Measurements from ENCODE around the gene NPM3. TPM values are rescaled to one million over a fixed set of nuclear protein-coding genes. Genes with fewer than 3 reads are reported as not detected.
A peak's percentile ranks its signal among the peaks of the same experiment; 100 is the strongest.

NPM3 gene
- total RNA-seq, 1 donor from 2014 or later: 63.6 TPM

- TF ChIP-seq CTCF (conservative IDR thresholded peaks at IDR 0.05): no peak
- peaks cover 10% of the 10 kb centered on the region for H3K36me3 Mint-ChIP-seq
- H3K27ac Mint-ChIP-seq: no peak overlapping the region
- H3K4me1 Mint-ChIP-seq (ENCODE audit: unreplicated experiment): peaks cover 28% of the 10 kb centered on the region
- no peak for DNase-seq (ENCODE audit: extremely low spot score, unreplicated experiment)
- peak overlapping the region; percentile 69 for H3K4me3 Mint-ChIP-seq
- peaks cover 78% of the 10 kb centered on the region for H3K27me3 Mint-ChIP-seq
- no peaks in the 10 kb centered on the region for H3K9me3 Mint-ChIP-seq
Observed at GRCh38 chr10:101774589-101775272, 8.5 kb downstream of the NPM3 start.

GRCh38 chr10:101773923-101774588 lies 9.2 kb downstream of the NPM3 start:
- TF ChIP-seq CTCF (conservative IDR thresholded peaks at IDR 0.05): no peak
- peak overlapping the region; percentile 54 for H3K4me3 Mint-ChIP-seq

GRCh38 chr10:101772895-101773761 lies 10.1 kb downstream of the NPM3 start:
- peaks cover 23% of the 10 kb centered on the region for H3K4me1 Mint-ChIP-seq (ENCODE audit: unreplicated experiment)
- TF ChIP-seq CTCF (conservative IDR thresholded peaks at IDR 0.05): no peak

More at GRCh38 chr10:101773923-101774588, 9.2 kb downstream of the NPM3 start:
- Mint-ChIP-seq H3K4me1 (ENCODE audit: unreplicated experiment) (peaks cover 27% of the 10 kb centered on the region), H3K9me3 (no peaks in the 10 kb centered on the region), H3K27me3 (peaks cover 80% of the 10 kb centered on the region), H3K36me3 (peaks cover 8% of the 10 kb centered on the region), H3K27ac (no peak overlapping the region)
- no peak for DNase-seq (ENCODE audit: extremely low spot score, unreplicated experiment)

DNA sequence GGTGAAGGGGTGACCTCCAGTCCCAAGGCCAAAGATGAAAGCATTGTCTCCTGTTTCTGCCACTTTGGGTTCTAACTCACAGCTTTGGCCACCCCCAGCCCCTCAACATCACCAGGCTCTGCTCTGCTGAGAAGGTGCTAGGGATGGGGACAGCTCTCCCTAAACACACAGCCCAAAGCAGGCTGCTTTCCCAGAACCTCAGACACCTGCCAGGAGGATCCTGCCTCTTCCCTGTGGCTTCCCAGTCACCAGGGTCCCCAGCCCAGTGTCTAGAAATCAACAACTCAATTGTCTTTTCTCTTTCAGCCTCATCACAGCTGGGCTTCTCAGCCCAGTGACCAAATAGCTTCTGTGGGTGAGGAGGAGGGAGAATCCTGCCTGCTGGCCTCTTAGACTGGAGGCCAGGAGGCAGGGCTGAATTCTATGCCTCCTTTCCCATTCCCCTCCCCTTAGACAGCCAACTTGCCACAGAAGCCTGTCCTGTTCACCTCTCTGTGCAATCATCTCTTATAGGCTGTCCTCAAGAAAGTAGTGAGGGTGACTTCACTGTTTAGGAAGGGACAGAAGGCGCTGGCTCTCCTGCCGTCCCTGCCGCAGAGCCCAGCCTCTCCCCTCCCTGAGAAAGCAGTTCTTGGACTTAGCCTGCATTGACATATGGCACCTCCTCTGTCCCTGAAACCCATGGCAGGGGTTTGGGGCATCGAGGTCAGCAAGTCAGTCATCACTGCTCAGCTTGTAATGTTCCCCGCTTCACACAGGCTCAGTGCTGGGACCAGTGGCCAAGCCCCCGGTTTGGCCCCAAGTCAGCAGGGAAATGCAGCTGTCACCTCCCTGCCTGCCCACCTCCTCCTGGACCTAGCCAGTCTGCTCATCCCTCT lies 11.0 kb downstream of the NPM3 start:
- Mint-ChIP-seq H3K4me3 (no peak overlapping the region), H3K27ac (no peak overlapping the region), H3K27me3 (peaks cover 77% of the 10 kb centered on the region), H3K9me3 (no peaks in the 10 kb centered on the region), H3K36me3 (no peaks in the 10 kb centered on the region), H3K4me1 (ENCODE audit: unreplicated experiment) (peaks cover 14% of the 10 kb centered on the region)
- no peak for DNase-seq (ENCODE audit: extremely low spot score, unreplicated experiment)
- no peak for TF ChIP-seq CTCF (conservative IDR thresholded peaks at IDR 0.05)

More at GRCh38 chr10:101772895-101773761, 10.1 kb downstream of the NPM3 start:
- Mint-ChIP-seq H3K27me3 (peaks cover 78% of the 10 kb centered on the region), H3K4me3 (peak overlapping the region; percentile 22), H3K9me3 (no peaks in the 10 kb centered on the region), H3K36me3 (peaks cover 4% of the 10 kb centered on the region), H3K27ac (no peak overlapping the region)
- no peak for DNase-seq (ENCODE audit: extremely low spot score, unreplicated experiment)

GRCh38 chr10:101771380-101771779 lies 11.9 kb downstream of the NPM3 start:
- H3K27ac Mint-ChIP-seq: no peak overlapping the region
- DNase-seq (ENCODE audit: extremely low spot score, unreplicated experiment): no peak
- no peak overlapping the region for H3K4me3 Mint-ChIP-seq
- H3K4me1 Mint-ChIP-seq (ENCODE audit: unreplicated experiment): peaks cover 14% of the 10 kb centered on the region
- H3K36me3 Mint-ChIP-seq: no peaks in the 10 kb centered on the region
- H3K27me3 Mint-ChIP-seq: peaks cover 78% of the 10 kb centered on the region
- no peak for TF ChIP-seq CTCF (conservative IDR thresholded peaks at IDR 0.05)
- H3K9me3 Mint-ChIP-seq: no peaks in the 10 kb centered on the region
